K562 (cell line): Measurements from ENCODE around the gene PAFAH2. TPM values are rescaled to one million over a fixed set of nuclear protein-coding genes. Genes with fewer than 3 reads are reported as not detected.
A peak's percentile ranks its signal among the peaks of the same experiment; 100 is the strongest.

Experiments used
- DMBX1 ChIP-seq: fragments of 250-450 bp; sonication (Bioruptor Pico); IDR thresholded peaks from 2 replicates; pipeline ENCODE4 v1.8.0; 2022; ENCODE audit warnings: inconsistent platforms, mild to moderate bottlenecking, moderate library complexity, borderline replicate concordance
- ESRRB ChIP-seq: fragments of 250-450 bp; sonication (Bioruptor Pico); IDR thresholded peaks from 2 replicates; pipeline ENCODE4 v1.5.0; 2020; ENCODE audit warnings: mild to moderate bottlenecking, moderate library complexity, borderline replicate concordance
- ETS2 ChIP-seq: IDR thresholded peaks from 2 replicates; pipeline ENCODE4 v1.6.1; 2016; ENCODE audit warnings: borderline replicate concordance, missing genetic modification characterization, mild to moderate bottlenecking, moderate library complexity, missing compliant biosample characterization; ENCODE audit not compliant: poor library complexity, severe bottlenecking
- FOXK2 ChIP-seq, 2 experiments: fragments of 450-650 bp; IDR thresholded peaks in 1 of 2; conservative IDR thresholded peaks in 1 of 2; 2 replicates each; pipeline ENCODE4 v1.6.1; 2016; ENCODE audit warnings: low read depth in 2 of 2, mild to moderate bottlenecking in 1 of 2
- GABPB1 ChIP-seq: sonication (generic); formaldehyde crosslinking; IDR thresholded peaks from 2 replicates; pipeline ENCODE4 v1.8.0; 2022; ENCODE audit warnings: mild to moderate bottlenecking, missing genetic modification reagents
- HCFC1 ChIP-seq: IDR thresholded peaks from 2 replicates; pipeline ENCODE4 v1.6.1; 2012; ENCODE audit warnings: low read depth, low read length, improper control_type of control experiment
- HDAC3 ChIP-seq: fragments of 450-650 bp; IDR thresholded peaks from 2 replicates; pipeline ENCODE4 v1.6.1; 2018; ENCODE audit warnings: borderline replicate concordance, mild to moderate bottlenecking, moderate library complexity; ENCODE audit not compliant: partially characterized antibody
- MAFG ChIP-seq: fragments of 450-650 bp; conservative IDR thresholded peaks from 2 replicates; pipeline ENCODE4 v1.6.1; 2016; ENCODE audit warnings: missing genetic modification characterization, missing compliant biosample characterization
- MEF2D ChIP-seq: conservative IDR thresholded peaks from 2 replicates; pipeline ENCODE4 v1.6.1; 2016; ENCODE audit warnings: low read depth, missing genetic modification characterization, missing compliant biosample characterization
- NEUROD1 ChIP-seq: fragments of 150-350 bp; IDR thresholded peaks from 2 replicates; pipeline ENCODE4 v1.6.1; 2014; ENCODE audit warnings: borderline replicate concordance, low read length, low read depth; ENCODE audit not compliant: partially characterized antibody
- POLR2A ChIP-seq: fragments of 450-650 bp; conservative IDR thresholded peaks from 2 replicates; pipeline ENCODE4 v1.6.1; 2016
- POLR2G ChIP-seq: fragments of 200-400 bp; formaldehyde crosslinking; IDR thresholded peaks from 2 replicates; pipeline ENCODE4 v1.6.1; 2017; ENCODE audit warnings: low read depth, mild to moderate bottlenecking, antibody characterized with exemption, low read length, moderate library complexity
- POLR2H ChIP-seq: IDR thresholded peaks from 2 replicates; pipeline ENCODE4 v1.6.1; 2016; ENCODE audit warnings: missing genetic modification characterization, low read depth, mild to moderate bottlenecking, control low read depth, missing compliant biosample characterization, moderate library complexity
- POLR3G ChIP-seq: IDR thresholded peaks from 2 replicates; pipeline ENCODE4 v1.6.1; 2011; ENCODE audit not compliant: insufficient read length, insufficient replicate concordance; ENCODE audit errors: extremely low read depth
- SOX6 ChIP-seq: fragments of 450-650 bp; IDR thresholded peaks from 2 replicates; pipeline ENCODE4 v1.6.1; 2014; ENCODE audit warnings: mild to moderate bottlenecking
- SP2 ChIP-seq: IDR thresholded peaks from 2 replicates; pipeline ENCODE4 v1.6.1; 2011; ENCODE audit warnings: mild to moderate bottlenecking, low read depth, low read length, moderate library complexity; ENCODE audit not compliant: poor library complexity, severe bottlenecking; ENCODE audit errors: extremely low read depth
- STAT5A ChIP-seq: IDR thresholded peaks from 2 replicates; pipeline ENCODE4 v1.6.1; 2012; ENCODE audit warnings: low read length, inconsistent platforms, borderline replicate concordance
- XRCC4 ChIP-seq: IDR thresholded peaks from one replicate; pipeline ENCODE4 v1.6.1; 2011; ENCODE audit not compliant: insufficient read depth, insufficient read length; ENCODE audit errors: extremely low read depth
- ZNF146 ChIP-seq: IDR thresholded peaks from one replicate; pipeline ENCODE4 v1.6.1; 2018; ENCODE audit warnings: missing compliant biosample characterization; ENCODE audit not compliant: unreplicated experiment
- ZNF232 ChIP-seq: sonication (generic); formaldehyde crosslinking; IDR thresholded peaks from 2 replicates; pipeline ENCODE4 v1.8.0; 2022; ENCODE audit warnings: mild to moderate bottlenecking, missing genetic modification reagents
- polyA plus RNA-seq, 8 experiments: library from polyadenylated mRNA; depleted of rRNA in 4 of 8; stranded (reverse) in 5 of 8; unstranded in 3 of 8; fragments of >200 nt; fragmentation: Nextera tagmentation in 2 of 8; fragmentation: Illumina TruSeq in 1 of 8; extraction: Ambion mirVana in 2 of 8; extraction: Trizol in 1 of 8; gene quantifications; 2 replicates each; pipeline versions ENCODE4 v1.2.1 to v1.2.3, GENCODE V29; 2011 to 2014; ENCODE audit warnings: inconsistent platforms in 1 of 8, missing spikeins in 1 of 8
- total RNA-seq, 7 experiments: library from RNA; depleted of rRNA in 6 of 7; stranded (reverse); fragments of >200 nt in 6 of 7; fragmentation: Illumina TruSeq in 2 of 7; extraction: Trizol in 2 of 7; gene quantifications; 2 replicates each; pipeline versions ENCODE4 v1.2.1 to v1.2.3, GENCODE V29; 2011 to 2021; ENCODE audit warnings: low replicate concordance in 1 of 7
- TF ChIP-seq, protein P1 (sequence below): fragments of 250-450 bp; sonication (Bioruptor Pico); IDR thresholded peaks from 2 replicates; pipeline ENCODE4 v1.8.0; 2022; ENCODE audit warnings: inconsistent platforms
- TF ChIP-seq, protein P2 (sequence below), 2 experiments: fragments of 450-650 bp in 1 of 2; sonication (generic) in 1 of 2; formaldehyde crosslinking in 1 of 2; IDR thresholded peaks in 1 of 2; conservative IDR thresholded peaks in 1 of 2; 2 replicates each; pipeline versions ENCODE4 v1.6.1 to v1.8.1; 2016 to 2023; ENCODE audit warnings: mild to moderate bottlenecking in 2 of 2, moderate library complexity in 2 of 2, inconsistent platforms in 1 of 2, missing genetic modification reagents in 1 of 2
- TF ChIP-seq, protein P3 (sequence below), 2 experiments: fragments of 450-650 bp; IDR thresholded peaks; 2 replicates each; pipeline ENCODE4 v1.6.1; 2016

The PAFAH2 gene
- total and polyA plus RNA-seq, 9 of the 15 experiments (the other 6 are each of a cell fraction or from before 2014, with no cell fraction given): 4.2 to 10.9 (median 6.8) TPM

DNA sequence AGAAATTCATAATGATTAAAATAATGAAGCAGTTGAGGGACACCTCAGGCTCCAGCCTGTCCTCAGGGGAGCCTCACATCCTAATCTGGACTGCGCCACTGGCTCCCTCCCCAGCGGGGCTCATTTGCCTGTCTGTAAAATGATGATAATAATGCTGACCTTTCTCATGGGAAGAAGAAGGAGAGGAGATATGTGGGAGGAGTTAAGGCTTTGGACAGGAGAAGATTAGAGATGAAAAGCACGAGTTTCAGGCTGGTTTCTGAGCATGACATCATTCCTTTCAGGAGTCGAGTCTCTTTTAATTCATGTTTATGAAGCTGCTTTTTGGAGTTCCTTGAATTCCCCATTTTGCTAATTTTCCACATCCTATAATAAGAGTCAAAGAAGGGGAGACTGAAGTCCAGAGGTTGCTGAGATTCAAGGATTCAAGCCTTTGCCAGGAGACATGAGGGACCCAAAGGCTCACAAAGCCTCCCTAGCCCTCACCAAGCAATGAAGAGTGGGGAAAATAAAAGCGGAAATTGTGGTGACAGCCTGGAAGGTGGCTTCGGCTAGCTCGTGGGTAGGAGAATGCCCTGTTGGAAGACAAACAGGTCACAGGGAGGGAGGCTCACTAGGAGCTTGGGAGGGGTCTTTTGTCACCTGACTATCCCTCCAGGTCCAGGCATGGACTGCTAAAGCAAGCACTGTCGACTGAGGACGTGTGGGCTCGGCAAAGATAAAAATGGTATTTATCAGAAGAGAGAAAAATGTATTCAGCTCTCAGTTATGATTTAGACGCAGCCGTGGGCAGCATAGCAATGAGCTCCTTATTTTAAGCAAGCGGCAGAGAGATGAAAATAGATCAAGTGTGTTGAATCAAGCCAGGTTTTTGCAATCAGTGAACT is 64.1 kb downstream of the PAFAH2 start (continued):
- TF ChIP-seq DMBX1 (no peak; the same call in 1 of the 2 replicates), ETS2 (tag) (no peak), ESRRB (CRISPR knock-in tag) (no peak), ZNF232 (CRISPR knock-in tag) (no peak), MEF2D (tag) (no peak; the same call in 1 of the 2 replicates), POLR3G (no peak), POLR2A (peak; percentile 65), HCFC1 (peak; percentile 7; the same call in 1 of the 2 replicates), POLR2H (tag) (peak; percentile 96), HDAC3 (peak; percentile 70), SOX6 (peak; percentile 83), FOXK2 (conservative IDR thresholded peaks at IDR 0.05 in 1 of 2, IDR thresholded peaks at IDR 0.05 in 1 of 2; ENCODE audit: low read depth in 2 of 2) (peak; percentile 44 to 54; a peak in 2 of 4 replicates), XRCC4 (no peak), ZNF146 (no peak), SP2 (no peak), STAT5A (peak; percentile 79; the same call in 1 of the 2 replicates), POLR2G (no peak), NEUROD1 (peak; percentile 68), MAFG (tag) (peak; percentile 84), GABPB1 (CRISPR knock-in tag) (no peak; the same call in 1 of the 2 replicates)
- TF ChIP-seq, protein P1, sequence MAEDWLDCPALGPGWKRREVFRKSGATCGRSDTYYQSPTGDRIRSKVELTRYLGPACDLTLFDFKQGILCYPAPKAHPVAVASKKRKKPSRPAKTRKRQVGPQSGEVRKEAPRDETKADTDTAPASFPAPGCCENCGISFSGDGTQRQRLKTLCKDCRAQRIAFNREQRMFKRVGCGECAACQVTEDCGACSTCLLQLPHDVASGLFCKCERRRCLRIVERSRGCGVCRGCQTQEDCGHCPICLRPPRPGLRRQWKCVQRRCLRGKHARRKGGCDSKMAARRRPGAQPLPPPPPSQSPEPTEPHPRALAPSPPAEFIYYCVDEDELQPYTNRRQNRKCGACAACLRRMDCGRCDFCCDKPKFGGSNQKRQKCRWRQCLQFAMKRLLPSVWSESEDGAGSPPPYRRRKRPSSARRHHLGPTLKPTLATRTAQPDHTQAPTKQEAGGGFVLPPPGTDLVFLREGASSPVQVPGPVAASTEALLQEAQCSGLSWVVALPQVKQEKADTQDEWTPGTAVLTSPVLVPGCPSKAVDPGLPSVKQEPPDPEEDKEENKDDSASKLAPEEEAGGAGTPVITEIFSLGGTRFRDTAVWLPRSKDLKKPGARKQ: no peak
- TF ChIP-seq, protein P2, sequence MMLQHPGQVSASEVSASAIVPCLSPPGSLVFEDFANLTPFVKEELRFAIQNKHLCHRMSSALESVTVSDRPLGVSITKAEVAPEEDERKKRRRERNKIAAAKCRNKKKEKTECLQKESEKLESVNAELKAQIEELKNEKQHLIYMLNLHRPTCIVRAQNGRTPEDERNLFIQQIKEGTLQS (IDR thresholded peaks at IDR 0.05): peak; percentile 98
- TF ChIP-seq, protein P2 (CRISPR knock-in tag; conservative IDR thresholded peaks at IDR 0.05): no peak
- TF ChIP-seq, protein P3, sequence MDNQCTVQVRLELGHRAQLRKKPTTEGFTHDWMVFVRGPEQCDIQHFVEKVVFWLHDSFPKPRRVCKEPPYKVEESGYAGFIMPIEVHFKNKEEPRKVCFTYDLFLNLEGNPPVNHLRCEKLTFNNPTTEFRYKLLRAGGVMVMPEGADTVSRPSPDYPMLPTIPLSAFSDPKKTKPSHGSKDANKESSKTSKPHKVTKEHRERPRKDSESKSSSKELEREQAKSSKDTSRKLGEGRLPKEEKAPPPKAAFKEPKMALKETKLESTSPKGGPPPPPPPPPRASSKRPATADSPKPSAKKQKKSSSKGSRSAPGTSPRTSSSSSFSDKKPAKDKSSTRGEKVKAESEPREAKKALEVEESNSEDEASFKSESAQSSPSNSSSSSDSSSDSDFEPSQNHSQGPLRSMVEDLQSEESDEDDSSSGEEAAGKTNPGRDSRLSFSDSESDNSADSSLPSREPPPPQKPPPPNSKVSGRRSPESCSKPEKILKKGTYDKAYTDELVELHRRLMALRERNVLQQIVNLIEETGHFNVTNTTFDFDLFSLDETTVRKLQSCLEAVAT (IDR thresholded peaks at IDR 0.05): 0 out of 4 replicates have a peak, but pooled peaks of 1 of the 2 experiments have one; percentile 25
